PC-3 (cell line): ENCODE measurements around the gene CTBP2.

Experiments used
- EZH2 ChIP-seq: fragments of 300-600 bp; sonication (generic); IDR thresholded peaks from one replicate; pipeline ENCODE4 v1.6.1; 2017; ENCODE audit warnings: antibody characterized with exemption, mild to moderate bottlenecking, low read length; ENCODE audit not compliant: unreplicated experiment
- EZH2phosphoT487 ChIP-seq: fragments of 300-600 bp; sonication (generic); IDR thresholded peaks from 2 replicates; pipeline ENCODE4 v1.6.1; 2018; ENCODE audit warnings: mild to moderate bottlenecking, antibody characterized with exemption, low read length, borderline replicate concordance
- TF ChIP-seq, protein P1 (sequence below): fragments of 300-600 bp; sonication (generic); conservative IDR thresholded peaks from 2 replicates; pipeline ENCODE4 v1.5.1; 2017; ENCODE audit warnings: antibody characterized with exemption, low read depth, mild to moderate bottlenecking, low read length

DNA sequence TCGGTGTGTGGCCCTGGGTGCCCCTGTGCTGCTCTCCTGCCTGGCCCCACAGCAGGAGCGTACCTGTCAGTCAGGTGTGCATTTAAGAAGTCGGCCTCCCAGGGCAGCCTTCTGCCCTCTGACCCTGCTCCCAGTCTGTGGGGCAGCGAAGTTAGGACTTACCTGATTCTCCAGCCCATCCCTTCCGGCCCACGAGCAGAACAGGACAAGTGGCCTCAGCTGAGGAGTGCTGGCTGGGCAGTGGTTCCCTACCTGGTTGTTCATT lies 24.7 kb downstream of the CTBP2 start:
- TF ChIP-seq EZH2 = no peak
- TF ChIP-seq, protein P1, sequence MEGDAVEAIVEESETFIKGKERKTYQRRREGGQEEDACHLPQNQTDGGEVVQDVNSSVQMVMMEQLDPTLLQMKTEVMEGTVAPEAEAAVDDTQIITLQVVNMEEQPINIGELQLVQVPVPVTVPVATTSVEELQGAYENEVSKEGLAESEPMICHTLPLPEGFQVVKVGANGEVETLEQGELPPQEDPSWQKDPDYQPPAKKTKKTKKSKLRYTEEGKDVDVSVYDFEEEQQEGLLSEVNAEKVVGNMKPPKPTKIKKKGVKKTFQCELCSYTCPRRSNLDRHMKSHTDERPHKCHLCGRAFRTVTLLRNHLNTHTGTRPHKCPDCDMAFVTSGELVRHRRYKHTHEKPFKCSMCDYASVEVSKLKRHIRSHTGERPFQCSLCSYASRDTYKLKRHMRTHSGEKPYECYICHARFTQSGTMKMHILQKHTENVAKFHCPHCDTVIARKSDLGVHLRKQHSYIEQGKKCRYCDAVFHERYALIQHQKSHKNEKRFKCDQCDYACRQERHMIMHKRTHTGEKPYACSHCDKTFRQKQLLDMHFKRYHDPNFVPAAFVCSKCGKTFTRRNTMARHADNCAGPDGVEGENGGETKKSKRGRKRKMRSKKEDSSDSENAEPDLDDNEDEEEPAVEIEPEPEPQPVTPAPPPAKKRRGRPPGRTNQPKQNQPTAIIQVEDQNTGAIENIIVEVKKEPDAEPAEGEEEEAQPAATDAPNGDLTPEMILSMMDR = no peak
- TF ChIP-seq EZH2phosphoT487 = no peak
